H9 (cell line): ENCODE data around the gene KIRREL3. TPM values are rescaled to one million over a fixed set of nuclear protein-coding genes. Genes with fewer than 3 reads are reported as not detected.

ENCODE experiments used
- DNase-seq: peaks from one replicate; pipeline ENCODE4 v3.0.0-alpha.2; 2017
- H2AFZ ChIP-seq: one replicate; pipeline ENCODE4 v1.6.1; 2013; ENCODE audit warnings: mild to moderate bottlenecking, low read length, control low read depth, moderate library complexity
- H2AK5ac ChIP-seq: 2 replicates; pipeline ENCODE4 v1.6.1; 2013; ENCODE audit warnings: low read length, control low read depth, mixed read lengths; ENCODE audit not compliant: insufficient read length
- H2BK120ac ChIP-seq: one replicate; pipeline ENCODE4 v1.6.1; 2013; ENCODE audit warnings: low read depth, mild to moderate bottlenecking, low read length, control low read depth, inconsistent platforms; ENCODE audit not compliant: poor library complexity, severe bottlenecking
- H2BK12ac ChIP-seq: 2 replicates; pipeline ENCODE4 v1.6.1; 2013; ENCODE audit warnings: low read length, control low read depth, mixed read lengths, low read depth; ENCODE audit not compliant: insufficient read length
- H2BK15ac ChIP-seq: 2 replicates; pipeline ENCODE4 v1.6.1; 2013; ENCODE audit warnings: low read depth, low read length, control low read depth
- H2BK20ac ChIP-seq: one replicate; pipeline ENCODE4 v1.6.1; 2013; ENCODE audit warnings: low read depth, mild to moderate bottlenecking, low read length, control low read depth, inconsistent platforms; ENCODE audit not compliant: poor library complexity, severe bottlenecking
- H2BK5ac ChIP-seq: 2 replicates; pipeline ENCODE4 v1.6.1; 2013; ENCODE audit warnings: low read length, control low read depth, mixed read lengths; ENCODE audit not compliant: insufficient read length
- H3K14ac ChIP-seq: 2 replicates; pipeline ENCODE4 v1.6.1; 2013; ENCODE audit warnings: low read length, control low read depth; ENCODE audit not compliant: insufficient read depth
- H3K18ac ChIP-seq: 2 replicates; pipeline ENCODE4 v1.6.1; 2013; ENCODE audit warnings: low read depth, mild to moderate bottlenecking, mixed read lengths, low read length, control low read depth; ENCODE audit not compliant: insufficient read length
- H3K23ac ChIP-seq: 2 replicates; pipeline ENCODE4 v1.6.1; 2013; ENCODE audit warnings: low read length, control low read depth, mixed read lengths, low read depth; ENCODE audit not compliant: insufficient read length
- H3K23me2 ChIP-seq: 2 replicates; pipeline ENCODE4 v1.6.1; 2013; ENCODE audit warnings: low read depth, mild to moderate bottlenecking, mixed read lengths, low read length, control low read depth; ENCODE audit not compliant: insufficient read length, poor library complexity, severe bottlenecking
- H3K27ac ChIP-seq: 2 replicates; pipeline ENCODE4 v1.5.1; 2013; ENCODE audit warnings: low read length, control low read depth, mixed read lengths, low read depth; ENCODE audit not compliant: insufficient read length
- H3K27me3 ChIP-seq: 2 replicates; pipeline ENCODE4 v1.6.1; 2013; ENCODE audit warnings: low read length, control low read depth, inconsistent platforms; ENCODE audit not compliant: insufficient read depth
- H3K4ac ChIP-seq: 2 replicates; pipeline ENCODE4 v1.6.1; 2013; ENCODE audit warnings: low read depth, mild to moderate bottlenecking, control low read depth, inconsistent platforms, low read length, moderate library complexity
- H3K4me1 ChIP-seq: 2 replicates; pipeline ENCODE4 v1.6.1; 2013; ENCODE audit warnings: low read length, control low read depth, inconsistent platforms; ENCODE audit not compliant: insufficient read depth
- H3K4me2 ChIP-seq: 2 replicates; pipeline ENCODE4 v1.6.1; 2013; ENCODE audit warnings: low read length, control low read depth, mixed read lengths; ENCODE audit not compliant: insufficient read length, insufficient read depth
- H3K56ac ChIP-seq: 2 replicates; pipeline ENCODE4 v1.6.1; 2013; ENCODE audit warnings: low read depth, mild to moderate bottlenecking, mixed read lengths, low read length, control low read depth; ENCODE audit not compliant: insufficient read length
- H3K79me1 ChIP-seq: 2 replicates; pipeline ENCODE4 v1.6.1; 2013; ENCODE audit warnings: low read depth, mild to moderate bottlenecking, moderate library complexity, low read length, control low read depth, inconsistent platforms; ENCODE audit not compliant: insufficient read depth, poor library complexity, severe bottlenecking
- H3K79me2 ChIP-seq: 2 replicates; pipeline ENCODE4 v1.6.1; 2013; ENCODE audit warnings: low read length, control low read depth, inconsistent platforms; ENCODE audit not compliant: insufficient read depth
- H3K9ac ChIP-seq: 2 replicates; pipeline ENCODE4 v1.6.1; 2013; ENCODE audit warnings: low read length, control low read depth, mixed read lengths; ENCODE audit not compliant: insufficient read length; ENCODE audit errors: extremely low read depth
- H3K9me3 ChIP-seq: one replicate; pipeline ENCODE4 v1.6.1; 2013; ENCODE audit warnings: low read depth, low read length, inconsistent platforms; ENCODE audit not compliant: control insufficient read depth
- H3T11ph ChIP-seq: one replicate; pipeline ENCODE4 v1.6.1; 2013; ENCODE audit warnings: mild to moderate bottlenecking, low read length, control low read depth, inconsistent platforms
- H4K20me1 ChIP-seq: one replicate; pipeline ENCODE4 v1.6.1; 2013; ENCODE audit not compliant: control insufficient read depth, insufficient read length, insufficient read depth
- H4K5ac ChIP-seq: 2 replicates; pipeline ENCODE4 v1.6.1; 2013; ENCODE audit warnings: low read depth, mild to moderate bottlenecking, mixed read lengths, low read length, control low read depth; ENCODE audit not compliant: insufficient read length
- H4K8ac ChIP-seq: replicated peaks from 2 replicates; pipeline ENCODE4 v1.6.1; 2013; ENCODE audit warnings: low read length, control low read depth, mixed read lengths, low read depth; ENCODE audit not compliant: insufficient read length
- H4K91ac ChIP-seq: 2 replicates; pipeline ENCODE4 v1.6.1; 2013; ENCODE audit warnings: low read depth, mild to moderate bottlenecking, moderate library complexity, mixed read lengths, low read length, control low read depth; ENCODE audit not compliant: insufficient read length
- H3K27ac Mint-ChIP-seq, 3 experiments: 2 replicates in 2 of 3; 3 replicates in 1 of 3; pipeline ENCODE4 v1.8.0; 2020 to 2021; ENCODE audit warnings: mixed read lengths in 3 of 3, mild to moderate bottlenecking in 1 of 3, moderate library complexity in 1 of 3
- H3K27me3 Mint-ChIP-seq: 2 replicates; pipeline ENCODE4 v1.8.0; 2021; ENCODE audit warnings: low read depth, mild to moderate bottlenecking, moderate library complexity, mixed read lengths
- H3K36me3 Mint-ChIP-seq, 3 experiments: 2 replicates in 2 of 3; 3 replicates in 1 of 3; pipeline ENCODE4 v1.8.0; 2020 to 2021; ENCODE audit warnings: low read depth in 3 of 3, mixed read lengths in 3 of 3; ENCODE audit not compliant: insufficient read depth in 1 of 3
- H3K4me1 Mint-ChIP-seq, 2 experiments: 2 replicates each; pipeline ENCODE4 v1.8.0; 2020; ENCODE audit warnings: mixed read lengths in 2 of 2
- H3K4me3 Mint-ChIP-seq, 2 experiments: 2 replicates in 1 of 2; 3 replicates in 1 of 2; pipeline ENCODE4 v1.8.0; 2020 to 2021; ENCODE audit warnings: mild to moderate bottlenecking in 2 of 2, mixed read lengths in 2 of 2, moderate library complexity in 1 of 2
- H3K9me3 Mint-ChIP-seq, 2 experiments: 2 replicates in 1 of 2; 3 replicates in 1 of 2; pipeline ENCODE4 v1.8.0; 2020; ENCODE audit warnings: mild to moderate bottlenecking in 2 of 2, mixed read lengths in 2 of 2, moderate library complexity in 1 of 2
- WGBS: extraction: QIAGEN DNeasy Blood & Tissue Kit; methylation state at CpG from one replicate; pipeline ENCODE4 v1.1.7; 2013; ENCODE audit warnings: missing lambda C conversion rate, low lambda C conversion rate, mixed read lengths; ENCODE audit not compliant: insufficient read length; ENCODE audit errors: extremely low coverage; 5-methylcytosine and 5-hydroxymethylcytosine counted together
- total RNA-seq: library from RNA; stranded (reverse); gene quantifications from 2 replicates; pipeline ENCODE4 v1.2.1, GENCODE V29; 2021
- TF ChIP-seq, protein P1 (sequence below): fragments of 200-600 bp; sonication (generic); conservative IDR thresholded peaks from 3 replicates; pipeline ENCODE4 v1.8.0; 2021; ENCODE audit warnings: antibody characterized with exemption, mild to moderate bottlenecking

KIRREL3 gene
- total RNA-seq, 1 experiment from 2014 or later, result 0.17 TPM

DNA sequence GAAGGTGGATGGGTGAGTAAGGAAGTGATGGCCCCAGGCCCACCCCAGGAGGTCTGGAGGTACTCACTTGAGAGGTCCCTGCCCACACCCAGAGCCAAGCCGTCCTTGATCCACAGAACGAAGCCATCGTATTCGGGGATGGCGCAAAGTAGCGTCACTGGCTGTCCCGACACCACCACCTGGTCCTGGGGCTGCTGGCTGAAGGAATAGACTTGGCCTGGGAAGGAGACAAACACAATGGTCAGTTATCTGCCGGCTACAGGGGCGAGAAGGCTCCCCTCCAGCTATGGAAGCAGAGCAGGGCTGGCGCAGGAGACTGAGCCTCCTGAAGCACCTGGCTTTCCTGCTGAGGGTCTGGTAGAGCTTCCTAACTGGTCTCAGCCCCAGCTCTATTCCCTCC is 474.1 kb downstream of the KIRREL3 start:
- no peak overlapping the region for H2BK20ac ChIP-seq
- H3K36me3 Mint-ChIP-seq, result no peaks in the 10 kb centered on the region
- TF ChIP-seq, protein P1, sequence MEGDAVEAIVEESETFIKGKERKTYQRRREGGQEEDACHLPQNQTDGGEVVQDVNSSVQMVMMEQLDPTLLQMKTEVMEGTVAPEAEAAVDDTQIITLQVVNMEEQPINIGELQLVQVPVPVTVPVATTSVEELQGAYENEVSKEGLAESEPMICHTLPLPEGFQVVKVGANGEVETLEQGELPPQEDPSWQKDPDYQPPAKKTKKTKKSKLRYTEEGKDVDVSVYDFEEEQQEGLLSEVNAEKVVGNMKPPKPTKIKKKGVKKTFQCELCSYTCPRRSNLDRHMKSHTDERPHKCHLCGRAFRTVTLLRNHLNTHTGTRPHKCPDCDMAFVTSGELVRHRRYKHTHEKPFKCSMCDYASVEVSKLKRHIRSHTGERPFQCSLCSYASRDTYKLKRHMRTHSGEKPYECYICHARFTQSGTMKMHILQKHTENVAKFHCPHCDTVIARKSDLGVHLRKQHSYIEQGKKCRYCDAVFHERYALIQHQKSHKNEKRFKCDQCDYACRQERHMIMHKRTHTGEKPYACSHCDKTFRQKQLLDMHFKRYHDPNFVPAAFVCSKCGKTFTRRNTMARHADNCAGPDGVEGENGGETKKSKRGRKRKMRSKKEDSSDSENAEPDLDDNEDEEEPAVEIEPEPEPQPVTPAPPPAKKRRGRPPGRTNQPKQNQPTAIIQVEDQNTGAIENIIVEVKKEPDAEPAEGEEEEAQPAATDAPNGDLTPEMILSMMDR, result no peak
- no peak overlapping the region for H2BK12ac ChIP-seq
- no peak overlapping the region for H4K91ac ChIP-seq
- H3K56ac ChIP-seq, result no peak overlapping the region
- H2BK5ac ChIP-seq, result no peak overlapping the region
- H3K4me1 Mint-ChIP-seq, result peaks cover 3 to 13% of the 10 kb centered on the region in 2 experiments
- no peak overlapping the region for H3K23ac ChIP-seq
- peaks cover 9% of the 10 kb centered on the region for H3K27me3 Mint-ChIP-seq
- H3K4me3 Mint-ChIP-seq, result no peak overlapping the region
- H2BK15ac ChIP-seq, result no peak overlapping the region
- H3K79me2 ChIP-seq, result no peaks in the 10 kb centered on the region
- WGBS, result no CpG with 5 or more reads among the region's 10 CpGs
- no peaks in the 10 kb centered on the region for H3K27me3 ChIP-seq
- H3K4ac ChIP-seq, result no peak overlapping the region
- H3K27ac Mint-ChIP-seq, result no peak overlapping the region; a peak in 1 of 7 replicates
- H3K14ac ChIP-seq, result no peak overlapping the region; the same call in 1 of the 2 replicates
- H3K23me2 ChIP-seq, result no peaks in the 10 kb centered on the region
- no peak overlapping the region for H3K4me2 ChIP-seq
- no peak overlapping the region for H4K8ac ChIP-seq
- no peaks in the 10 kb centered on the region for H3K4me1 ChIP-seq
- H3K9me3 Mint-ChIP-seq, result no peaks in the 10 kb centered on the region
- no peak overlapping the region for H2BK120ac ChIP-seq
- no peaks in the 10 kb centered on the region for H4K20me1 ChIP-seq
- no peak for DNase-seq
- no peak overlapping the region for H3K27ac ChIP-seq
- no peak overlapping the region for H3K18ac ChIP-seq
- H3T11ph ChIP-seq, result no peak overlapping the region
- H2AFZ ChIP-seq, result no peak overlapping the region
- no peak overlapping the region for H4K5ac ChIP-seq
- no peak overlapping the region for H2AK5ac ChIP-seq
- no peaks in the 10 kb centered on the region for H3K79me1 ChIP-seq
- H3K9me3 ChIP-seq, result no peaks in the 10 kb centered on the region
- H3K9ac ChIP-seq, result no peak overlapping the region
